OCI-LY3 (cell line): ENCODE results near the gene WNT7B.
A peak's percentile ranks its signal among the peaks of the same experiment; 100 is the strongest.

Source experiments
- H2AFZ ChIP-seq: fragments of 200-600, 300-600 bp; shearing (Covaris generic); 2 replicates; pipeline ENCODE4 v1.6.0; 2014; ENCODE audit warnings: antibody characterized with exemption, low read depth, low read length
- H3K27ac ChIP-seq: fragments of 200-600, 300-600 bp; sonication (generic); 2 replicates; pipeline ENCODE4 v1.5.1; 2014; ENCODE audit warnings: mild to moderate bottlenecking, low read length, moderate library complexity, mixed read lengths
- H3K27me3 ChIP-seq: fragments of 200-600, 300-600 bp; sonication (generic); 2 replicates; pipeline ENCODE4 v1.6.1; 2014; ENCODE audit warnings: low read depth, low read length, mixed read lengths
- H3K36me3 ChIP-seq: fragments of 200-600, 300-600 bp; sonication (generic); replicated peaks from 2 replicates; pipeline ENCODE3; 2014; ENCODE audit warnings: low read depth, low read length, mixed read lengths
- H3K4me1 ChIP-seq: fragments of 300-600, 200-600 bp; sonication (generic); 2 replicates; pipeline ENCODE4 v1.6.1; 2014; ENCODE audit warnings: low read length, mixed read lengths
- H3K4me2 ChIP-seq: fragments of 200-600, 300-600 bp; sonication (generic); 2 replicates; pipeline ENCODE4 v1.6.1; 2014; ENCODE audit warnings: low read length, mixed read lengths
- H3K4me3 ChIP-seq: fragments of 300-600, 200-600 bp; sonication (generic); 2 replicates; pipeline ENCODE4 v1.5.1; 2014; ENCODE audit warnings: antibody characterized with exemption, mild to moderate bottlenecking, low read length, moderate library complexity
- H3K79me2 ChIP-seq: fragments of 300-600, 200-600 bp; shearing (Covaris generic); 2 replicates; pipeline ENCODE4 v1.6.1; 2014; ENCODE audit warnings: mild to moderate bottlenecking, low read length, mixed read lengths
- H3K9ac ChIP-seq: fragments of 300-600, 200-600 bp; shearing (Covaris generic); 2 replicates; pipeline ENCODE4 v1.6.0; 2014; ENCODE audit warnings: mild to moderate bottlenecking, low read length, moderate library complexity
- H3K9me3 ChIP-seq: fragments of 200-600, 300-600 bp; shearing (Covaris generic); 2 replicates; pipeline ENCODE4 v1.6.1; 2014; ENCODE audit warnings: low read length, mixed read lengths; ENCODE audit not compliant: insufficient read depth
- H4K20me1 ChIP-seq: fragments of 200-600, 300-600 bp; sonication (generic); 2 replicates; pipeline ENCODE4 v1.6.1; 2016; ENCODE audit warnings: low read length, mixed read lengths; ENCODE audit not compliant: insufficient read depth
- CTCF ChIP-seq: fragments of 200-600, 300-600 bp; sonication (generic); IDR thresholded peaks from 2 replicates; pipeline ENCODE4 v1.5.1; 2014; ENCODE audit warnings: antibody characterized with exemption, low read length, low read depth
- EZH2phosphoT487 ChIP-seq: fragments of 200-600 bp; shearing (Covaris generic); IDR thresholded peaks from 2 replicates; pipeline ENCODE4 v1.6.1; 2018; ENCODE audit warnings: antibody characterized with exemption, mixed run types, low read depth

The WNT7B gene

GRCh38 chr22:45999379-45999971 is 22.5 kb upstream of the WNT7B start:
- H3K4me2 ChIP-seq, result no peak overlapping the region
- no peak overlapping the region for H3K4me3 ChIP-seq
- H3K9ac ChIP-seq, result peak overlapping the region; percentile 2; the same call in 1 of the 2 replicates
- no peaks in the 10 kb centered on the region for H3K36me3 ChIP-seq
- H2AFZ ChIP-seq, result no peak overlapping the region
- no peaks in the 10 kb centered on the region for H3K79me2 ChIP-seq
- TF ChIP-seq CTCF (no peak), EZH2phosphoT487 (no peak)
- H3K27me3 ChIP-seq, result no peaks in the 10 kb centered on the region
- no peaks in the 10 kb centered on the region for H4K20me1 ChIP-seq
- H3K27ac ChIP-seq, result no peak overlapping the region
- peaks cover 87% of the 10 kb centered on the region for H3K4me1 ChIP-seq
- H3K9me3 ChIP-seq, result no peaks in the 10 kb centered on the region

- no peaks in the 10 kb centered on the region for H3K9me3 ChIP-seq
- no peak overlapping the region for H3K4me2 ChIP-seq
- H2AFZ ChIP-seq, result no peak overlapping the region
- H3K27ac ChIP-seq, result no peak overlapping the region
- peak overlapping the region; percentile 2; the same call in 1 of the 2 replicates for H3K9ac ChIP-seq
- peaks cover 85% of the 10 kb centered on the region for H3K4me1 ChIP-seq
- no peaks in the 10 kb centered on the region for H4K20me1 ChIP-seq
- no peaks in the 10 kb centered on the region for H3K79me2 ChIP-seq
- TF ChIP-seq CTCF (no peak), EZH2phosphoT487 (no peak)
- H3K4me3 ChIP-seq, result no peak overlapping the region
- H3K27me3 ChIP-seq, result no peaks in the 10 kb centered on the region
- H3K36me3 ChIP-seq, result no peaks in the 10 kb centered on the region
Measured at GRCh38 chr22:45998638-45999378, 21.8 kb upstream of the WNT7B start.

- H3K9ac ChIP-seq, result peak overlapping the region; percentile 61
- peak overlapping the region; percentile 59 for H3K4me3 ChIP-seq
- no peaks in the 10 kb centered on the region for H3K9me3 ChIP-seq
- H3K27ac ChIP-seq, result peak overlapping the region; percentile 33; the same call in 1 of the 2 replicates
- H3K36me3 ChIP-seq, result no peaks in the 10 kb centered on the region
- peaks cover 81% of the 10 kb centered on the region for H3K4me1 ChIP-seq
- TF ChIP-seq CTCF (no peak), EZH2phosphoT487 (no peak)
- no peak overlapping the region for H2AFZ ChIP-seq
- no peaks in the 10 kb centered on the region for H4K20me1 ChIP-seq
- H3K79me2 ChIP-seq, result no peaks in the 10 kb centered on the region
- H3K4me2 ChIP-seq, result peak overlapping the region; percentile 78
- no peaks in the 10 kb centered on the region for H3K27me3 ChIP-seq
Measured at GRCh38 chr22:45997777-45998637, 21.0 kb upstream of the WNT7B start.
